ENCODE data around the gene PLGLB1. TPM values are rescaled to one million over a fixed set of nuclear protein-coding genes. Genes with fewer than 3 reads are reported as not detected.
A peak's percentile ranks its signal among the peaks of the same experiment; 100 is the strongest.
"Not testable (repeated sequence)": the region's sequence is repeated elsewhere in the genome, so short reads cannot be mapped to it uniquely, and the experiment has no call there.

Gene PLGLB1
- total RNA-seq, result 1 to 10 TPM in 3 of 4 donors, not detected in 1; 1.0 to 7.5 (median 4.3) TPM

GRCh38 chr2:87021744-87022143 lies at the start of gene PLGLB1:
TSS of gene PLGLB1 (minus strand) at chr2:87021844. CDS start at chr2:87021783, 61 bp downstream.
- not testable (repeated sequence) for H3K27ac ChIP-seq, H3K36me3 ChIP-seq, ATAC-seq, H3K4me1 ChIP-seq, H3K9me3 ChIP-seq, H3K4me3 ChIP-seq, H3K27me3 ChIP-seq
- WGBS, 2 donors (ENCODE audit: low coverage in 1 of 2), result no CpG with 5 or more reads among the region's 3 CpGs

- not testable (repeated sequence) for H3K4me3 ChIP-seq, H3K36me3 ChIP-seq, H3K4me1 ChIP-seq, H3K9me3 ChIP-seq, ATAC-seq, H3K27ac ChIP-seq, H3K27me3 ChIP-seq
- WGBS, 2 donors (ENCODE audit: low coverage in 1 of 2), result no CpG with 5 or more reads among the region's 2 CpGs
Observed at GRCh38 chr2:87064305-87064704, 42.7 kb upstream of the PLGLB1 start.

GRCh38 chr2:87063431-87063830 lies 41.8 kb upstream of the PLGLB1 start:
- H3K9me3 ChIP-seq, H3K27ac ChIP-seq, H3K4me3 ChIP-seq, H3K27me3 ChIP-seq, H3K36me3 ChIP-seq, H3K4me1 ChIP-seq: not testable (repeated sequence)
- WGBS, 2 donors (ENCODE audit: low coverage in 1 of 2), result no CpG with 5 or more reads among the region's 2 CpGs
- peak; percentile 57 for ATAC-seq

GRCh38 chr2:87061519-87061918 lies 39.9 kb upstream of the PLGLB1 start:
- not testable (repeated sequence) for H3K27ac ChIP-seq, ATAC-seq, H3K4me1 ChIP-seq, H3K4me3 ChIP-seq, H3K9me3 ChIP-seq, H3K36me3 ChIP-seq, H3K27me3 ChIP-seq
- WGBS, 2 donors (ENCODE audit: low coverage in 1 of 2), result no CpG with 5 or more reads among the region's 1 CpG

GRCh38 chr2:87057606-87058005 lies 36.0 kb upstream of the PLGLB1 start:
- H3K9me3 ChIP-seq, H3K27ac ChIP-seq, H3K4me3 ChIP-seq, H3K4me1 ChIP-seq, H3K27me3 ChIP-seq, H3K36me3 ChIP-seq, ATAC-seq: not testable (repeated sequence)
- WGBS, 2 donors (ENCODE audit: low coverage in 1 of 2), result 80 to 90% methylated on average over 1 to 2 of the region's 4 CpGs

GRCh38 chr2:87056843-87057242 lies 35.2 kb upstream of the PLGLB1 start:
- not testable (repeated sequence) for H3K27me3 ChIP-seq, H3K9me3 ChIP-seq, H3K27ac ChIP-seq, ATAC-seq, H3K36me3 ChIP-seq, H3K4me3 ChIP-seq, H3K4me1 ChIP-seq

- not testable (repeated sequence) for H3K9me3 ChIP-seq, H3K27me3 ChIP-seq, H3K27ac ChIP-seq, H3K4me1 ChIP-seq, ATAC-seq, H3K36me3 ChIP-seq, H3K4me3 ChIP-seq
- no CpG with 5 or more reads among the region's 11 CpGs for WGBS, 2 donors (ENCODE audit: low coverage in 1 of 2)
Observed at GRCh38 chr2:87056435-87056834, 34.8 kb upstream of the PLGLB1 start.

DNA sequence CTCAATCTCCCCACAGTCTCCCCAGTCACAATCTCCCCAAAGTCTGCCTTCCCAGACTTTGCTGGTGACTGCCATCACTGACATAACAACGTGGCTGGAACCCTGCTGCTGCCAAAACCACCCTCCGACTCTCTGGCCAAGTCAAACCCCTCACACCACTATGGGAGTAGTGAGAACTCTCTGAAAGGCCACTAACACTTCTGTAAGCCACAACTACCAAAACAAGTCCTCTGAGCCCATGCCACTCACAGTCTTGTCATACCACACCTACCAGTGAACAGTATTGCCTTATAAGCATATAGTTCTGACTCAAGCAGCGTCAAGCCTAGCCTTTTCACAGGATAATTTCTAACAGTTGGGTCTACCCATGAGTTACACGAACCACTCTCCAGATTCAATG lies 32.7 kb upstream of the PLGLB1 start:
- ATAC-seq, H3K27me3 ChIP-seq: not testable (repeated sequence)

GRCh38 chr2:87041321-87041978 lies 19.8 kb upstream of the PLGLB1 start:
- H3K4me3 ChIP-seq, H3K4me1 ChIP-seq, H3K27ac ChIP-seq, H3K9me3 ChIP-seq, H3K36me3 ChIP-seq, ATAC-seq, H3K27me3 ChIP-seq: not testable (repeated sequence)
- peak in 1 of 4 experiments; percentile 12 for TF ChIP-seq CTCF (IDR thresholded peaks at IDR 0.05)
- no CpG with 5 or more reads among the region's 7 CpGs for WGBS, 2 donors (ENCODE audit: low coverage in 1 of 2)

More for the DNA sequence above, 32.7 kb upstream of the PLGLB1 start:
- not testable (repeated sequence) for H3K4me3 ChIP-seq, H3K4me1 ChIP-seq, H3K27ac ChIP-seq, H3K9me3 ChIP-seq
- H3K36me3 ChIP-seq, result peaks cover 0 to 10% of the 10 kb centered on the region in 2 donors
- WGBS, 2 donors (ENCODE audit: low coverage in 1 of 2), result 100% methylated on average over 2 of the region's 4 CpGs; no CpG with 5 or more reads in 1 of the 2 donors

DNA sequence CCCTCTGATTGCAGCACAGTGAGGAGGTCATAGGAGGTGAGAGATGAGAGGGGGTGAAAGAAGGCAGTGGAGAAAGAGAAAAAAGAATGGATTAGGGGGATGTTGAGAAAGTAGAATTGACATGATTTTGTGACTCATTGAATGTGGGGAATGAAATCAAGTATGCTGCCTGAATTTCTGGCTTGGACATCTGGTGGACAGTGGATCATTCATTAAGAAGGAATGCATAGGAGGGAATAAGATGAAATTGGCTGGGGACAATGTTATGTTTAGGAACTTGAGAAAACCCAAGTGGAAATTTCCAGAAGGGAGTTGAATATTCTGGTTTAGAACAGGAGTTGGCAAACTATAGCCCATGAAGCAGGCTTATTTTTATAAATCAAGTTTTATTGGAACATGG lies 7.0 kb upstream of the PLGLB1 start:
- H3K36me3 ChIP-seq, H3K4me3 ChIP-seq, H3K4me1 ChIP-seq, ATAC-seq, H3K27me3 ChIP-seq, H3K27ac ChIP-seq, H3K9me3 ChIP-seq: not testable (repeated sequence)

DNA sequence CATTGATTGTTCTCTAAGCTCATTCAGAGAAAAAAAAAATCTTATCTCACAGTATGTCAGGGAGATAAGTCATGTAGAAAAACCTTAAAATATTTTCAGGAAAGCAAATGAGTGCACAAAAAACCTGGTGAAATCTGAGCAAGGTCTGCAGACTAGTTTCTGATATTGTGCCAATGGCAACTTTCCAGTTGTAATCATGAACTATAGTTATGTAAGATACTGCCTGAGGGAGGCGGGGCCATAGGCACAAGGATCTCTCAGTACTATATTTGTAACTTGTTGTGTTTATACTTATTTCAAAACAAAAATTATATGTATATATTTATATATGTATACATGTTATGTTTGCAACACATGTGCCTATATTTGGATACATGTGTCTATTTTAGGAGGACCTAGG lies 5.2 kb upstream of the PLGLB1 start:
- not testable (repeated sequence) for H3K4me3 ChIP-seq, ATAC-seq, H3K36me3 ChIP-seq, H3K4me1 ChIP-seq, H3K27ac ChIP-seq, H3K9me3 ChIP-seq, H3K27me3 ChIP-seq
- no CpG with 5 or more reads among the region's 1 CpG for WGBS, 2 donors (ENCODE audit: low coverage in 1 of 2)

GRCh38 chr2:87025927-87026326 lies 4.3 kb upstream of the PLGLB1 start:
- not testable (repeated sequence) for H3K27me3 ChIP-seq, H3K4me1 ChIP-seq, H3K27ac ChIP-seq, H3K36me3 ChIP-seq, H3K9me3 ChIP-seq, H3K4me3 ChIP-seq, ATAC-seq
- 80 to 100% methylated on average over 1 of the region's 6 CpGs for WGBS, 2 donors (ENCODE audit: low coverage in 1 of 2)

DNA sequence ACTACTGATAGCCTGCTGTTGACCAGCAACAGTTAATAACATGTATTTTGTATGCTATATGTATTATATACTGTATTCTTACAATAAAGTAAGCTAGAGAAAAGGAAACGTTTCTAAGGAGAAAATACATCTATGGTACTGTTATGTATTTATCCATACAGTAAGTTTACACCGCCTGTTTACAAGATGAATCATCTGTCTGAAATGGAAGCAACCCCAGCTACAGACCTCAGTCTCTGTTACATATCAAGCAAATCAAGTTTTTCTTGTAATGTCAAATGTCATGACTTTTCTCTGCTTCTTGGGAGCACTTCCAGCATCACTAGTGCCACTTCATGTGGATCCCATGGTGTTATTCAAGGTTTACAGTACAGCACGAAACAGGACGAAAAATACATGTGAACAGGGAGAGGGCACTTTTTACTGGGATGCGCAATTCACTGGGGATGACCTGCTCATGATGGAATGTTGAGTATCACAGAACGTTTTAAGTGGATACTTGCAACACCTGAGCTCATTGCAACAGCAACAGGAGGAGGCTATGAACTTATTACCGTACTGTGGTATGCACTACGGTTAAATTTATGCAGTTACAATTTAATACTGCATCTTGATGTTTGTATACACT lies 2.5 kb upstream of the PLGLB1 start:
- not testable (repeated sequence) for H3K4me3 ChIP-seq, H3K36me3 ChIP-seq, ATAC-seq, H3K4me1 ChIP-seq, H3K27ac ChIP-seq, H3K27me3 ChIP-seq, H3K9me3 ChIP-seq
- WGBS, 2 donors (ENCODE audit: low coverage in 1 of 2), result no CpG with 5 or more reads among the region's 8 CpGs

Measured in gastroesophageal sphincter (tissue), 4 donors.